Measurements from ENCODE around the gene SRGAP3.

SRGAP3 gene

DNA sequence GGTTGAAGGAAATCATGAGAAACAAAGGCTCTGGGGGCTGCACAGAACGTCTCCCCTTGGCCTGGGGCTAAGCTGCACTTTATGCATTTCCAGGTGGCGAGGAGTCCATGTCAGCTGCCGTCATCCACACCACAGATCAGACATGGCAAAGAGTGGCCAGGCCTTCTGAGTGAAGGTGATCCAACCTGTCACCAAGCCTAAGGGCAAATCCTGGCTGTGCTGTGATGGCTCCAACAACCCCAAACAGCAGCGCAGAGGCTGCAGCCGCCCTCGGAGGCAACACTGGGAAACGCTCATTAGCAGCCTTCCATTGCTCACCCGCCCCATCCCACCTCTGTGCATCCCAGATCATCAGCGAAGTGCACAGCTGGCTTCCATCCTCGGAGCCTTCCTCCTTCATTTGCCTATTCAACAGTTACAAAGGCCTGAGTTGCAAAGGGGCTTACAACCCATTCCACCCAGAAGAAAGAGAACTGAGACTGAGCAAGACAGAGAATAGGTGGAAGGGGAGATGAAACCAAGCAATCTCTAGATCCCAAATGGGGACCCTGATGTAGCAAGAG is 55.7 kb downstream of the SRGAP3 start:
- no peaks in the 10 kb centered on the region for H3K36me3 Mint-ChIP-seq (ENCODE audit: low read depth)

DNA sequence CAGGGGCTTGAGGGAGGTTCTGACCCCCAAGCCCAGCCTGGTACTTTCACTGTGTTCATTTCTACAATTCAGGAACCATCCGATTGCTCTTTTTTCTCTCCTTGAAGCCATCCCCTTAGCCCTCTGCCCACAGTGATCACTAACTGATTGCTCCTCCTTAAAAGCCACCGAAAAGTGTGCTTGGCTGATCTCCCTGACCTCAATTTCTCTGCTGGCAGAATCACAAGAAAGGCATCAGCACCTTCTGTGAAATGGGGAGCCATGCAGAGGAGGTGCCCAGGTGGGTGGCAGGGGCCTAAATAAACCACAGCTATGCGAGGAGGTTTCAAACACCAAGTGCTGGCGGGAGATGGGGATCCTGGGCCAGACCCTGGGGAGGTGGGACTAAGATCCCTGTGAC is 56.2 kb downstream of the SRGAP3 start:
- Mint-ChIP-seq H3K4me3 (no peak overlapping the region), H3K4me1 (no peaks in the 10 kb centered on the region), H3K27me3 (no peaks in the 10 kb centered on the region), H3K27ac (no peak overlapping the region), H3K36me3 (ENCODE audit: low read depth) (no peaks in the 10 kb centered on the region), H3K9me3 (no peaks in the 10 kb centered on the region)
- DNase-seq (no peak), ATAC-seq (no peak)

More for the DNA sequence above, 55.7 kb downstream of the SRGAP3 start:
- ATAC-seq, result no peak
- Mint-ChIP-seq H3K4me3 (no peak overlapping the region), H3K27me3 (no peaks in the 10 kb centered on the region), H3K4me1 (no peaks in the 10 kb centered on the region), H3K27ac (no peak overlapping the region), H3K9me3 (no peaks in the 10 kb centered on the region)
- no peak for DNase-seq

DNA sequence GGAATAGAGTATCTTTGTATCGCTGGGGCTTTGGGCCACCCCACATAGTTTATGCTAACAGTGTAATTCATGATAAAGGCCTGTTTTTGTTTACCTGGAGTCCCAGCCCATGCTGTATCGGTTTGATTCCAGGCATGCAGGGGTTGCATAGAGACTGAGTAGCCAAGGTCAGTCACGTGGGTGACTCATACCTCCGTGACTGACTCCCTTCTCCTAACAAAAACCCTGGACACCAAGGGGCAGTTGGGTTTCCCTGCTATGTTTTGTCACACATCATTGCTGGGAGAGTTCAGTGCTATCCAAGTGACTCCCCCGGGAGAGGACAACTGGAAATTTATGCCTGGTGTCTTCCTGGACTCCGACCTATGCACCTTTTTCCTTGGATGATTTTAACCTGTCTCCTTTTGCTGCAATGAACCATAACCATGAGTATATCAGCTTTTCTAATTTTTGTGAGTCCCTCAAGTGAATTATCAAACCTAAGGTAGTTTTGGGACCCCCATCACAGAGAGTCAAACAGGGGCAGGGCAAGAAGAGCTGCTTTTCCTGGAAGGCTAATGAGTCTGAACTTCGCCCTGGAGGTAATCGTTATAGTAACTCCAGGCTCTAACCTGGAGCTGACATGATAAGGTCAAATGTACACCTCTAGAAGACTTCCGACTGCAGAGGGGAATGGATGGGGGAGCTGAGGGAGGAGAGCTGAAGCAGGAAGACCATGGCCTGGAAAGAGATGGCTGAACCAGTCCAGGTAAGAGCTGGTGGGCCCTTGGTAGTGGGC is 57.0 kb downstream of the SRGAP3 start:
- H3K27me3 Mint-ChIP-seq, result no peaks in the 10 kb centered on the region
- no peak overlapping the region for H3K4me3 Mint-ChIP-seq
- H3K4me1 Mint-ChIP-seq, result no peaks in the 10 kb centered on the region
- no peak overlapping the region for H3K27ac Mint-ChIP-seq
- H3K36me3 Mint-ChIP-seq (ENCODE audit: low read depth), result no peaks in the 10 kb centered on the region
- H3K9me3 Mint-ChIP-seq, result no peaks in the 10 kb centered on the region
- ATAC-seq (no peak), DNase-seq (no peak)

DNA sequence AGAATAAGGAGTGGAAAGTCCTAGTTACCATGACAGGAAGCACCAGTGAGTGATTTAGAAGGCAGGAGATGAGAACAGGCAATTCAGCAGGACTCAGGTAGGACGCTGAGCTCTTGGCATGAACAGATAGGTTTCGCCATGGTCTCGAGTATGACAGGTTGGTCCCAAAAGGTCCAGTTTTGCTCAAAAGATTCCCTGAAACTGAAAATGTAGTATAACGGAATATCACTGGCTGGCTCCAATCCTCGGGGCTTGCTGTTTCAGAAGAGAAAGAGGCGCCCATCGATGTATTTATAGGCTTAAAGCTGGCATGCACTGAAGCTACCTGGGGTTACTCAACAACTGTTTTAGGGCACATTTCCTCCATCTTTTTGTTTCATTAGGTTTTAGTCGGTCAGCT is 59.2 kb downstream of the SRGAP3 start:
- no peak for DNase-seq
- H3K9me3 Mint-ChIP-seq, result no peaks in the 10 kb centered on the region
- no peaks in the 10 kb centered on the region for H3K4me1 Mint-ChIP-seq
- H3K36me3 Mint-ChIP-seq (ENCODE audit: low read depth), result no peaks in the 10 kb centered on the region
- no peak overlapping the region for H3K27ac Mint-ChIP-seq
- ATAC-seq, result no peak
- H3K27me3 Mint-ChIP-seq, result no peaks in the 10 kb centered on the region
- no peak overlapping the region for H3K4me3 Mint-ChIP-seq

DNA sequence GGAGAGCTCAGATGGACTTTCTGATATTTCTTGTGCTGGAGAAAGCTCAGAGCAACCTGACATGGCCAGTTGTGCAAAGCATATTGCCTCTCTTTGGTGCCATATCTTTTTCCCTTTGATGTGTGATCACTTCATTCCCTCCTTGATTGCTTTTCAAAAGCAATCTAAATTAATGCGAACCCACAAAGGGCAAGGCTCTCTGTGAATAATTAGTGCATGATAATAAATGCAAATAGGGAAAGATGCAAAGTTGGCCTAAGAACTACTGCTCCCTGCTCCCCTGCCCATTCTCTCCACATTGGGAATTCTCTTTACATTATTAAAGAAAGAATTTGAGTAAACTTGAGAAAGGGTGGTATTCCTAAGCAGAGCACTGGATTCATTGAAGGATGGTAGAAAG is 60.9 kb downstream of the SRGAP3 start:
- Mint-ChIP-seq H3K27me3 (no peaks in the 10 kb centered on the region), H3K4me3 (no peak overlapping the region), H3K9me3 (no peaks in the 10 kb centered on the region), H3K27ac (no peak overlapping the region), H3K36me3 (ENCODE audit: low read depth) (no peaks in the 10 kb centered on the region), H3K4me1 (no peaks in the 10 kb centered on the region)
- no peak for DNase-seq
- ATAC-seq, result no peak

DNA sequence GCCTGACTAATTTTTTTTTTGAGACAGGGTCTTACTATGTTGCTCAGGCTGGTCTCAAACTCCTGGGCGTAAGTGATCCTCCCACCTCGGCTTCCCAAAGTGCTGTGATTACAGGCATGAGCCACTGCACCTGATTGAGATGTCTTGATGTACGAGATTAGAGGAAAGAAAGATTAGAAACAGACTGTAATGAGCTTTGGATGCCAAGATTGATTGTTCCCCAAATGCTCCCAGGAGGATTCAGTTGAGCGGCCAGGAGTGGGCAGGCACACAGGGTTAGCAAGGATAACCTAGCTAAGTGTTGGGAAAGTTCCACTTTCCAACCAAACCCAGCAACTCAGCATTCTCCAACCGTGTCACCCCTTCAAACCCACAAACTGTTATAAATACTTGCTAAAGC is 63.7 kb downstream of the SRGAP3 start:
- no peak for DNase-seq
- Mint-ChIP-seq H3K27me3 (no peaks in the 10 kb centered on the region), H3K36me3 (ENCODE audit: low read depth) (no peaks in the 10 kb centered on the region), H3K4me3 (no peak overlapping the region), H3K27ac (no peak overlapping the region), H3K9me3 (no peaks in the 10 kb centered on the region), H3K4me1 (peaks cover 6% of the 10 kb centered on the region)
- no peak for ATAC-seq

DNA sequence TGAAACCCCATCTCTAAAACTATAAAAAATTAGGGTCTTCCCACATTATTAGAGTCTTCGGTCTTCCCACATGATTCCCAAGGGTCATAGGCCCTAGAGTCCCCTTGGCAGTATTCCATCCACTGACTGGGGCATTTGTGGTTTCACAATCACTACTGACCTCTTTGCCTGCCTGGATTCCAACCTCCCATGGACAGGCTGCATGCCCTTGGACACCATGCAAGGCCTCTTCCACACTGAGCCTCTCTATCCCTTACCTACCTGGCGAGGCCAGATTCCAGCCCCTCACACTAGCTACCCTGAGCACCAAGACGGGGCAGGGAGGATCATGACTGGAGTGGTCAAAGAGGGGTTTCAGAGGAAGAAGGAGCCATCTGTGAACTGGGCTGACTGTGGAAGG is 64.4 kb downstream of the SRGAP3 start:
- no peak overlapping the region for H3K4me3 Mint-ChIP-seq
- no peaks in the 10 kb centered on the region for H3K36me3 Mint-ChIP-seq (ENCODE audit: low read depth)
- no peaks in the 10 kb centered on the region for H3K9me3 Mint-ChIP-seq
- H3K27me3 Mint-ChIP-seq, result no peaks in the 10 kb centered on the region
- no peak overlapping the region for H3K27ac Mint-ChIP-seq
- H3K4me1 Mint-ChIP-seq, result peaks cover 12% of the 10 kb centered on the region
- ATAC-seq (no peak), DNase-seq (no peak)

DNA sequence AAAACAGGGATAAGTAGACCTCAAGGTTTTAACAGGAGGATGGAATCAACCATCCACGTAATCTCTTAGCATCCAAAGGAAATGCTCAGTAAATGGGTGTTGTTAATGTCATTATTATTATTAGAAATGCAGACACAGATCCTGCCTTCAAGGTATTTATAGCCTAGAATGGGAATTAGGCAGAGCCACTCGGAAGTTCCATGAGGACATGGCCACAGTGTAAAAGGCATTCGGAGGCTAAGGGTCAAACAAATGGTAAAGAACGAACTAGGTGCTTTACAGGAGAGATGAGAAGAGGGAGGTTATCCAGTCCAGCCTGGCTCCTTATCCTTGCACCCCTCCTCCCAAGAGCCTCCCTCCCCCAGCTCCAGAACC is 65.0 kb downstream of the SRGAP3 start:
- peaks cover 18% of the 10 kb centered on the region for H3K4me1 Mint-ChIP-seq
- H3K27ac Mint-ChIP-seq, result no peak overlapping the region
- no peak overlapping the region for H3K4me3 Mint-ChIP-seq
- DNase-seq (no peak), ATAC-seq (no peak)
- no peaks in the 10 kb centered on the region for H3K9me3 Mint-ChIP-seq
- H3K36me3 Mint-ChIP-seq (ENCODE audit: low read depth), result no peaks in the 10 kb centered on the region
- H3K27me3 Mint-ChIP-seq, result no peaks in the 10 kb centered on the region

DNA sequence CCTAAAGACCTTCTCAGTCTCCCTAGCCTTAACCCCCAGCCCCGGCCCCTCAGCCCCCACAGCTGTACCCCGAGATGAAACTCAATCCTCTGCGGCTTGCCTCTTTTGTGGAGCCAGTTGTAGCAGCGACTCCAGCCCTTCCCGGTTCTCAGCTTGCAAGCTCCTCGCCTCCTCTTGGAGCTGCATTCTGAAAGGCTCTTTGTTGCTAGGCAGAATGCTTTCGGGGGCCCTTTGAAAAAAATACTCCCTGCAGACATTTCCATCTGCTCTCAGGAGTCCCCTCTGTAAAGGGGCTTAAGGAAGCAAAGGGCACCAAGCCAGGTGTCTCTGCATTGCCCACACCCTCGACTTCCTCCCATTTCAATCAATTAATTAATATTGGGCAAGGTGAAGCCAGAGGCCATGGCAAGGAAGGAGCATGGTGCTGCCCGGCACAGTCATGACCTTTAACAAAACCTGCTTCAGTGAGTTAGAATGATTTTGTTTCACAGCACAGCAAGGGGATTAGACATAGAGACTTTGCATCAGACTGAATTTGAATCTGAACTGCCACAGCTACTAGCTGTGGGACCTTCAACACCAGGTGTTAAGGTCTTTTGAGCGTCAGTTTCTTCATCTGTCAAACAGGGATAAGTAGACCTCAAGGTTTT is 65.5 kb downstream of the SRGAP3 start:
- Mint-ChIP-seq H3K27me3 (no peaks in the 10 kb centered on the region), H3K4me1 (peaks cover 20% of the 10 kb centered on the region), H3K4me3 (no peak overlapping the region), H3K27ac (no peak overlapping the region), H3K36me3 (ENCODE audit: low read depth) (no peaks in the 10 kb centered on the region), H3K9me3 (no peaks in the 10 kb centered on the region)
- ATAC-seq (no peak), DNase-seq (no peak)

DNA sequence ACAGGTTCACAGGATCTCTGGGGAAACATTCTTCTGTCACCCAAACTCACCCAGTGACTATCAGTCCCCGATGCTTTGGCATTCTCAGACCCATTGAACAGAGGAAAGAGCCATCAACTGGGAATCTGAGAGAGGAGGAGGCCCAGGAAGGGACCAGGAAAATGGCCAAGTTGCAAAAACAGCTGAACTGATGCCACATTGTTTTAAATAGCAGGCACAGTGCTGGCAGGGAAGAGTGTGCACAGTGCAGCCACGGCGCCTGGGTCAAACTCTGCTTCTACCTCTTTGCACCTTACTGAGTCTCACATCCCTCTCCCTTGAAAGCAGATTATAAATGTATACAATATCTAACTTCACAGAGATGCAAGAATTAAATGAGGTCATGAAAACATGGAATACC is 66.4 kb downstream of the SRGAP3 start:
- peaks cover 22% of the 10 kb centered on the region for H3K4me1 Mint-ChIP-seq

DNA sequence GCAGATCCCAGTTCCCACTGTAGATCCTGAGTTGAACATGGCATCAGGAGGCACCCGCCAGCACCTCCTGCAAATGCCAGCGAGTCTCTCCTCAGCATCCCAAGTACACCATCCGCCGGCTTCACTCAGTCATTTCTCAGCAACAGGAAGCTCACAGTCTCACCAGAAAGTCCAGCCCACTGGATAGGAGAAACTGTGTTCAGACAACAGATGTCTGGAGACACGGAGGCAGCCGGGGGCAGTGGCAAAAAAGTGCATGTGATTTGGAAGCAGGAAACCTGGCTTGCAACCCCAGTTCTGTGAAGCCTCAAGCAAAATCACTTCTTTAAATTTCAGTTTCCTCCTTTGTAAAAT is 68.7 kb downstream of the SRGAP3 start:
- peak; percentile 6 for DNase-seq
- H3K36me3 Mint-ChIP-seq (ENCODE audit: low read depth), result no peaks in the 10 kb centered on the region
- H3K27me3 Mint-ChIP-seq, result no peaks in the 10 kb centered on the region
- peaks cover 22% of the 10 kb centered on the region for H3K4me1 Mint-ChIP-seq
- H3K4me3 Mint-ChIP-seq, result no peak overlapping the region
- peak; percentile 11 for ATAC-seq
- peak overlapping the region; percentile 43 for H3K27ac Mint-ChIP-seq
- H3K9me3 Mint-ChIP-seq, result no peaks in the 10 kb centered on the region

More for the DNA sequence above, 66.4 kb downstream of the SRGAP3 start:
- ATAC-seq, result no peak
- no peak overlapping the region for H3K4me3 Mint-ChIP-seq
- no peaks in the 10 kb centered on the region for H3K27me3 Mint-ChIP-seq
- DNase-seq, result no peak
- H3K36me3 Mint-ChIP-seq (ENCODE audit: low read depth), result no peaks in the 10 kb centered on the region
- no peak overlapping the region for H3K27ac Mint-ChIP-seq
- no peaks in the 10 kb centered on the region for H3K9me3 Mint-ChIP-seq

DNA sequence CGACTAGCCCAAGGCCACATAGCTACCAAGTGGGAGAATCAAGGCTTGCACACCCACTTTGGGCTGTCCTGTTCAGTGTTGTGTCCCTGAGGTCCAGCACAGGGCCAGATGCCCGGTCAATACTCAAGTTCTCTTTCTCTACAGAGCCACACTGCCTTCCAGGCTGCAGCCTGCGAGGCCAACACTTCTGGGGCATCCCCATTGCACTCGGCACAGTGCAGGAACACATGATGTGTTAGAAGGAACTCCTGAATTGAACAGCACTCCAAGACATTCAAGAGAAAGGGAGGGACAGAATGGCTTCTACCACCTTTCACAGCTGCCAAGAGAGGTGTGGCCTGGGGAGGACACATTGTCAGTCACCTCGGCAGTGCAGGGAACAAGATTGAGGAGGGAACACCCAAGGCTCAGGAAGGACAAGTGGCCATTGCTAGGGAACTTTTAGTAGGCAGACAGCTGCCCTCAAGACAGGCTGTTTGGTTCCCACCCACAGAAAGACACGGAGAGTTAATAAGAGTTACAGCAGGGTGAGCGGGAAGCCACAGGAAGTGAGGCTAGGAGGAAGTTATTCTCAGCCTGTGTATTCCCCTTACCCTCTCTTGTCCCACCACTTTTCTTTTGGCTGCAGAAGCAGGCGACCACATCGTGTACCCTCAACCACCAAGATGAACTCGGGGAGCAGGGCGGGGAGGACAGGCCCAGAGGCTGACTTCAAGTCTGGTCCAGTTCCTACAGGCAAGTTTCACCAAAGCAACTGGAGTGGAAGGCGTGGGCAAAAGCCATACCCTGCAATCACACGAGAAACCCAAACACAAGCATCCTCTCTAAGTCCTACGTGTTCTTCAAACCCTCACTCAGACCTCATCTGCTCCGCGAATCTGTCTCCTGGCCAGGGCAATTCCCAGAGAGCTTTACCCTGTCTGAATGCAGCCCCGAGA is 69.4 kb downstream of the SRGAP3 start:
- Mint-ChIP-seq H3K4me3 (peak overlapping the region; percentile 3), H3K4me1 (peaks cover 22% of the 10 kb centered on the region), H3K27me3 (no peaks in the 10 kb centered on the region), H3K9me3 (no peaks in the 10 kb centered on the region), H3K36me3 (ENCODE audit: low read depth) (no peaks in the 10 kb centered on the region), H3K27ac (peak overlapping the region; percentile 43)
- peak; percentile 71 for ATAC-seq
- DNase-seq, result peak; percentile 8

DNA sequence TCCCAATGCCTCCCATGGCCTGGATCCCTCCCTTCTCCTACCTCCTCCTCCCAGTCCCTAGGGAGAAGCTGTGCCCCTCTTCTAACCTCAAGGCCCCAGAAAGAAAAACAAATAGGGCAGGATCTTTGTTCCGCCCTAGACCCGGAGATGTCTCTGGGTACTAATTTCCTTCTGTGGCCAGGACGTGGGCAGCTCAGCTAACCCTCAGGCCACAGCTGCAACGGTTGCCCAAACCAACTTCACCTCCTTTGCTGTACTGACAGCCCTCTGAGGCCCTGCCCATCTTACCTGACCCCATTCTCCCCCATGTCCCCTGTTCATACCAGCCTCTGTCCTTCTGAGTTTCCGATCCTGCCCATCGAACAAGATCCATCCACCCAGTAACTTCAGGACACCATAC is 70.7 kb downstream of the SRGAP3 start:
- no peaks in the 10 kb centered on the region for H3K27me3 Mint-ChIP-seq
- H3K4me1 Mint-ChIP-seq, result peaks cover 22% of the 10 kb centered on the region
- H3K9me3 Mint-ChIP-seq, result no peaks in the 10 kb centered on the region
- ATAC-seq (no peak), DNase-seq (no peak)
- H3K27ac Mint-ChIP-seq, result no peak overlapping the region
- H3K36me3 Mint-ChIP-seq (ENCODE audit: low read depth), result no peaks in the 10 kb centered on the region
- no peak overlapping the region for H3K4me3 Mint-ChIP-seq

DNA sequence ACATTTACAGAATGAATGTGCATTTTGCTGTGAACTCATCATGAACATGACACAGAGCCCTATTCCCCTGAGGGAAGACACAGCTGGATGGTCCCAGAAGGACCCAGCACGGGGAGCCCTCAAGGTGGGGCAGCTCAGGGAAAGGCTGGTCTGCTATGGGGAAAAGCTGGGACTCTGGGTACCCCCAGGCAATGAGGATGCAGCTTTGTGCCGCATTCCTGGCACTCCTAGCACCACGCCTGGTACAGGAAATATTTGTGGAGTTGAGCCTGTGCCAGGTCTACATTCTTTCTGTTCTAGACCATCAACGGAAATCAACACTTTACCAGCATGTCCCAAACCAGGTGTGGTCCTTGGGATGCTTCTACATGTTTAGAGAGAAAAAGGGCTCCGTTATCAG is 74.0 kb downstream of the SRGAP3 start:
- H3K36me3 Mint-ChIP-seq (ENCODE audit: low read depth), result no peaks in the 10 kb centered on the region
- H3K27me3 Mint-ChIP-seq, result no peaks in the 10 kb centered on the region
- DNase-seq, result no peak
- no peak for ATAC-seq
- no peak overlapping the region for H3K27ac Mint-ChIP-seq
- H3K9me3 Mint-ChIP-seq, result no peaks in the 10 kb centered on the region
- H3K4me1 Mint-ChIP-seq, result peaks cover 21% of the 10 kb centered on the region
- H3K4me3 Mint-ChIP-seq, result no peak overlapping the region

Data from activated naive CD8-positive, alpha-beta T cell treated with anti-CD3 and anti-CD28 coated beads, Interleukin-2, amount 50 U/mL, for 24 hours (primary cell).